Measurements from ENCODE around the gene MED13L.

DNA sequence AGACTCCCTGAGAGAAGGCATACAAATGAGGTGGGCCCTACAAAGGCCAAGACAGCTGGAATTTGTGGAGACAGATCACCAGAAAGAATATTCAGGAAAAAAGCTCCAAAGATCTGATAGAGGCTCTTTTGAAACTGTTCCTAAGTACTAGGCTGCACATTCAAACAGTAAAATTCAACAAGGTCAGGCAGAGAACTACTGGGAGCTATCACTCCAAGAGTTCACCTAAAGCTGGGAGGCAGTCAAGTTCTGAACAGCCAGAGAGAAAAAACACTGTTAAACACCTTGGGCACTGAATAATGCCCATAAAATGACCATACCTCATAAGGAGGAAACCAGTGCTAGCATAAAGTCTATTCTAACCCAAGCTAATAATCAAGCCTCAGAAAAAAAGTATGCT lies 28.6 kb downstream of the MED13L start:
- no peak for TF ChIP-seq EZH2 (IDR thresholded peaks at IDR 0.05; ENCODE audit: insufficient read depth, poor library complexity, severe bottlenecking)
- no peak for TF ChIP-seq EZH2phosphoT487 (IDR thresholded peaks at IDR 0.05; ENCODE audit: insufficient read depth, low read depth)
